Adrenal gland (tissue), 5 donors: ENCODE results near the gene HEATR5A.

Source experiments
- CTCF ChIP-seq, 6 experiments: fragments of 450-650 bp in 4 of 6; fragments of 200-600 bp in 2 of 6; sonication (generic) in 1 of 6; IDR thresholded peaks; 1 replicate in 5 of 6; 2 replicates in 1 of 6; pipeline versions ENCODE4 v1.5.1 to v1.8.0; 2016 to 2021; ENCODE audit warnings: antibody characterized with exemption in 6 of 6, mild to moderate bottlenecking in 2 of 6, moderate library complexity in 1 of 6
- POLR2A ChIP-seq, 2 donors: fragments of 450-650 bp; IDR thresholded peaks; one replicate each; pipeline ENCODE4 v1.6.1; 2017; ENCODE audit warnings: antibody characterized with exemption in 2 of 2, mild to moderate bottlenecking in 2 of 2, moderate library complexity in 1 of 2
- donor health status: DM: no; HTN: no; CAD: no.

- TF ChIP-seq CTCF (IDR thresholded peaks at IDR 0.05): no peak
- no peak for TF ChIP-seq POLR2A (IDR thresholded peaks at IDR 0.05)
These were observed 34.1 kb downstream of the HEATR5A start for GRCh38 chr14:31386271-31386670.
